Measurements from ENCODE around the gene PTAR1. TPM values are rescaled to one million over a fixed set of nuclear protein-coding genes. Genes with fewer than 3 reads are reported as not detected.

Gene PTAR1
- total RNA-seq, 1 donor from 2014 or later = 19.8 TPM

GRCh38 chr9:69748304-69748703, 11.5 kb downstream of the PTAR1 start:
- no peak for ATAC-seq

- ATAC-seq = no peak
These were observed 12.8 kb downstream of the PTAR1 start for GRCh38 chr9:69746859-69747560.

GRCh38 chr9:69745716-69746437, 13.9 kb downstream of the PTAR1 start:
- ATAC-seq = no peak

GRCh38 chr9:69744688-69745380, 15.0 kb downstream of the PTAR1 start:
- peak; percentile 58 for ATAC-seq

GRCh38 chr9:69743930-69744329, 15.9 kb downstream of the PTAR1 start:
- ATAC-seq = no peak

- no peak for ATAC-seq
These were observed 18.8 kb downstream of the PTAR1 start for GRCh38 chr9:69740872-69741505.

- ATAC-seq = no peak
These were observed 28.5 kb downstream of the PTAR1 start for GRCh38 chr9:69731348-69731747.

- no peak for ATAC-seq
These were observed 39.8 kb downstream of the PTAR1 start for GRCh38 chr9:69719983-69720382.

GRCh38 chr9:69719367-69719766, 40.4 kb downstream of the PTAR1 start:
- no peak for ATAC-seq

GRCh38 chr9:69718218-69718617, 41.6 kb downstream of the PTAR1 start:
- ATAC-seq = no peak

GRCh38 chr9:69715825-69716224, 44.0 kb downstream of the PTAR1 start:
- no peak for ATAC-seq

- peak; percentile 86 for ATAC-seq
These were observed 44.7 kb downstream of the PTAR1 start for GRCh38 chr9:69715096-69715495.

GRCh38 chr9:69697475-69697874, 62.3 kb downstream of the PTAR1 start:
- ATAC-seq = no peak

GRCh38 chr9:69696802-69697201, 63.0 kb downstream of the PTAR1 start:
- no peak for ATAC-seq

- no peak for ATAC-seq
These were observed 69.7 kb downstream of the PTAR1 start for GRCh38 chr9:69689991-69690538.

GRCh38 chr9:69683927-69684326, 75.9 kb downstream of the PTAR1 start:
- ATAC-seq = no peak

GRCh38 chr9:69678843-69679538, 80.8 kb downstream of the PTAR1 start:
- ATAC-seq = peak; percentile 87

GRCh38 chr9:69677931-69678330, 81.9 kb downstream of the PTAR1 start:
- no peak for ATAC-seq

GRCh38 chr9:69675563-69675962, 84.2 kb downstream of the PTAR1 start:
- ATAC-seq = no peak

GRCh38 chr9:69674716-69675438, 84.9 kb downstream of the PTAR1 start:
- ATAC-seq = no peak

- no peak for ATAC-seq
These were observed 85.6 kb downstream of the PTAR1 start for GRCh38 chr9:69674112-69674685.

Measured in esophagus mucosa (tissue), 1 donor.